ENCODE measurements around the gene CDC42.
"Not testable (repeated sequence)": the region's sequence is repeated elsewhere in the genome, so short reads cannot be mapped to it uniquely, and the experiment has no call there.

- TF ChIP-seq CTCF, POLR2A (IDR thresholded peaks at IDR 0.05): not testable (repeated sequence)
Observed at GRCh38 chr1:22034834-22035233, 17.7 kb upstream of the CDC42 start.
